NCI-H1105 (cell line): Measurements from ENCODE around the gene HACD1.
"Not testable (repeated sequence)": the region's sequence is repeated elsewhere in the genome, so short reads cannot be mapped to it uniquely, and the experiment has no call there.

Source experiments
- DNase-seq: peaks from one replicate; lab custom pipeline; 2025; lab: John Stamatoyannopoulos, UW

HACD1 gene

GRCh38 chr10:17643339-17643754 is 26.2 kb upstream of the HACD1 start:
- no peak for DNase-seq

- DNase-seq: no peak
These were observed 23.2 kb upstream of the HACD1 start for GRCh38 chr10:17640331-17640816.

- DNase-seq: no peak
These were observed 20.7 kb upstream of the HACD1 start for GRCh38 chr10:17637869-17638268.

- no peak for DNase-seq
These were observed 16.2 kb upstream of the HACD1 start for GRCh38 chr10:17633353-17633752.

DNA sequence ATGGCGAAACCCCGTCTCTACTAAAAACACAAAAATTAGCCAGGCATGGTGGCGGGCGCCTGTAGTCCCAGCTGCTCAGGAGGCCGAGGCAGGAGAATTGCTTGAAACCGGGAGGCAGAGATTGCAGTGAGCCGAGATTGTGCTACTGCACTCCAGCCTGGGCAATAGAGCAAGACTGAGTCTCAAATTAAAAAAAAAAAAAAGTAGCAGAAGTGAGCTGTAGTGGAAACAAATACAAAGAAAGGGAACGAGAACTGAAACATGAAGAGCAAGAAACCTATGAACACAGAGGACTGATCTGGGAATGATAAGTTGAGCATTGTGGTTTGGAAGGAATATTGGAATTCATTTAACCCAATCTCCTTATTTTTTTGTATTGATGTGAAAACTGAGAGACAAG is 15.4 kb upstream of the HACD1 start:
- DNase-seq: not testable (repeated sequence)

- no peak for DNase-seq
These were observed 9.5 kb upstream of the HACD1 start for GRCh38 chr10:17626656-17627055.

- no peak for DNase-seq
These were observed 7.8 kb upstream of the HACD1 start for GRCh38 chr10:17624996-17625395.

DNA sequence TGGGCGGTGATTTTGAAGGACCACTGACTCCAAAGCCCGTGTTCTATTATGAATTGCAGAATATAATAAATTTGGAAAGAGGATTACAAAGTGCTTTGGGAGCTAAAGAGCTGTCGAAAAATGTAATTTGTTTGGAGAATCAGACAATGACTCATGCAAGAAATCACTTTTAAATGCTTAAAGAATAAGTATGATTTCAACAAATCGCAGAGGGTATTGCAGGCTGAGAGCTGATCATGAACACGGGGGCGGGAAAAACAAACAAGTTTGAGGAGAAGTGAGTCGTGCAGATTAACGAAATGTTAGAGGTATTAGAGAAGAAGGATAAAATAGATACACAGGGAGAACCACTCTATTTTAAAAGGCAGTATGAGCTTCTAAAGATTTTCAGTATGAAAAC is 4.9 kb upstream of the HACD1 start:
- no peak for DNase-seq

DNA sequence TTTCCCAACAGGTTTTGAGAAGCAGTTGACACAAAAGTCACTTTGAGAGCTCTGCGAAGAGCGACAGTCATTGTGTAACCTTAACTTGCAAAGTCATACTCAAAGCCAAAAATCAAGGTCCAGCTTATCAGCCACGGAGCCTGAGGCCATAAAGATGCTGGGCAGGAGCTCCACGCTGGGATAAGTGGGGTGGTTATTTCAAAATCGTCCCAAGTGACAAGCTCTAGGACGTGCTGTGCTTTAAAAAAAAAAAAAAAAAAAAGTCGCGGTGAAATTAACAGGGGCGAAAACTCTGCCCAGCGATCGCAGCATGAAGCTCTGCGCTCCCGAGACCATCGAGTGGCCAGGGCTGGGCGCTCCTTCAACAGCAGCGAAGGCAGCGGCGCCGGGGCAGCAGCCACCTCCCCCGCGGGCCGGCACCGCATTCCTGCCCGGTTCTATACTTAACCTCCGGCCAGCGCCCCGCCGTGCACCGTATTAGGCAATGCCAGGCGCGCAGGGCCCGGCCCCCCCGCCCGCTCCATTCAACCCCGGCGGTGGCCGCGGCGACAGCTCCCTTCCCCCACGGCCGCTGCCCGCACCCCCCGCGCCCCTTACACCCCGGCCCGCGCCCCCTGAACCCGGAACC is 657 bp downstream of the HACD1 start:
- DNase-seq: no peak

DNA sequence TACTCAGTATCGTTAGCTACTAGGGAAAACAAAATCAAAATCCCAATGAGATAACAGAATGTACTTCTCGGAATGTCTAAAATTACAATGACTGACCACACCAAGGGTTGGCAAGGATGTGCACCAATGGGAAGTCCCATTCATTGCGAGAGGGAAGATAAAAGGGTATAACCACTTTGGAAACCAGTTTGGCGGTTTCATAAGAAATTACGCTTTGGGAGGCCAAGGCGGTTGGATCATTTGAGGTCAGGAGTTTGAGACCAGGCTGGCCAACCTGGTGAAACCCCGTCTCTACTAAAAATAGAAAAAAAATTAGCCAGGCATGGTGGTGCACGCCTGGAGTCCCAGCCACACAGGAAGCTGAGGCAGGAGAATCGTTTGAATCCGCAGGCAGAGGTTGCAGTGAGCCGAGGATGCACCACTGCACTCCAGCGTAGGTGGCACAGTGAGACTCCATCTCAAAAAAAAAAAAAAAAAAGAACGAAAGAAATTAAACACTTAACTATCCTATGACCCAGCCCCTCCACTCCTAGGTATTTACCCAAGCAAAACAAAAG is 7.6 kb downstream of the HACD1 start:
- no peak for DNase-seq

DNA sequence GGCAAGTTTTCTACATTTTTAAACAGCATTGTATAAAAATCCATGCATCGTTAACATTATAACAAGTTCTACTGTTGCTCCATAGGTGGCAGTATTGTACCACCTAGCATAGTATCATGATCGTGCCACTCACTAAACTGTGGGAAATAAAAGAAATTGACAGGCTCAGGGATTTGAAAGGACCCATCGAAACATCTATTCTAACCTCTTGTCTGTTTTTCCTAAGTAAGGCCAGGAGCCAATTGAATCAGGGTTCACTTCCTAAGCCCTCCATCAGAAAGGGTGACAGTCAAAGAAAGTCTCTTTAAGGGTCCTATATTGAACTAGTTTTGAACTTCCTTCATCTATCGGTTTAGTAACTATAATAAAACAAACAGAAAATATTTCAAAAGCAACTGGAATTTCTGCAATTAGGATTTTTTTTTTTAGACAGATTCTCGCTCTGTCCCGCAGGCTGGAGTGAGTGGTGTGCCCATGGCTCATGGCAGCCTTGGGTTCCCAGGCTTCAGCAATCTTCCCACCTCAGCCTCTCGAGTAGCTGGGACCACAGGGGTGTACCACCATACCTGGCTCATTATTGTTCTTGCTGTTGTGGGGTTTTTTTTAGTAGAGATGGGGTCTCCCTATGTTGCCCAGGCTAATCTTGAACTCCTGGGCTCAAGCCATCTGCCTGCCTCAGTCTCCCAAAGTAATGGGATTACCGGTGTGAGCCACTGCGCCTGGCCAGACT is 9.4 kb downstream of the HACD1 start:
- DNase-seq: no peak

DNA sequence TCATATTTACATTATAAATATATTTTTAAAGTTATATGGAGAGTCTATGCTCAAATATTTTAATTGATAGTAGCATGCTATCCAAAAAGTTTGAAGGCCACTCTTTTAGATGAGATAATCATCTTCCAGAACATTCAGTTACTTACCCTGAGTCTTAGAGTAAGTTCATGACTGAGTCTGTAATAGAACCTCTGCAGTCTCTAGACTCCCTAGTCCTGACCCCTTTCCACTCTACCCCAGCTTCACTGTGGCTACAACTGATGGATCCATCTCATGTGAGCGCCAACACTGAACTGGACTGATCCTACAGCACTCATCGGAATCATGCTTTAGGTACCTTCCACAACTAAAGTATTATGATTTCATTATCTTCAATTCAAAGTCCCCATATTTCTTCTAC is 10.1 kb downstream of the HACD1 start:
- DNase-seq: no peak

- DNase-seq: no peak
These were observed 10.6 kb downstream of the HACD1 start for GRCh38 chr10:17606547-17607040.

- no peak for DNase-seq
These were observed 11.2 kb downstream of the HACD1 start for GRCh38 chr10:17605936-17606335.

GRCh38 chr10:17599089-17599488 is 18.1 kb downstream of the HACD1 start:
- DNase-seq: no peak

DNA sequence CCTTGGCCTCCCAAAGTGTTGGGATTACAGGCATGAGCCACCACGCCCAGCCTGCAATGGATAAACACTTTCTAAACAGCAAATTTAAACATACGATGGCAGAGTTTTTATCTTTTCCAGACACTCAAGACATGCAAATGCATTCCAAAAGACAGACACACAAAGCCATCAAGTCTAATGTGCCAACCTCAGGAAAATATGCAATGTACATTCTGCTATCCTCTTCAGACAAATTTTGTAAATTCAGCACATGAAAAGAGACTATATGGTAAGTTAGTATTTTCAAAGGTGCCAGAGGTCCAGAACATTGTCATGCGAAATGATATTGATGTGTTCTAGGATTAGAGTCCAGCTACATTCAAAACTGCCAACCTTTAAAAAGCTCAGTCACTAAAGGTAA is 19.8 kb downstream of the HACD1 start:
- DNase-seq: no peak

DNA sequence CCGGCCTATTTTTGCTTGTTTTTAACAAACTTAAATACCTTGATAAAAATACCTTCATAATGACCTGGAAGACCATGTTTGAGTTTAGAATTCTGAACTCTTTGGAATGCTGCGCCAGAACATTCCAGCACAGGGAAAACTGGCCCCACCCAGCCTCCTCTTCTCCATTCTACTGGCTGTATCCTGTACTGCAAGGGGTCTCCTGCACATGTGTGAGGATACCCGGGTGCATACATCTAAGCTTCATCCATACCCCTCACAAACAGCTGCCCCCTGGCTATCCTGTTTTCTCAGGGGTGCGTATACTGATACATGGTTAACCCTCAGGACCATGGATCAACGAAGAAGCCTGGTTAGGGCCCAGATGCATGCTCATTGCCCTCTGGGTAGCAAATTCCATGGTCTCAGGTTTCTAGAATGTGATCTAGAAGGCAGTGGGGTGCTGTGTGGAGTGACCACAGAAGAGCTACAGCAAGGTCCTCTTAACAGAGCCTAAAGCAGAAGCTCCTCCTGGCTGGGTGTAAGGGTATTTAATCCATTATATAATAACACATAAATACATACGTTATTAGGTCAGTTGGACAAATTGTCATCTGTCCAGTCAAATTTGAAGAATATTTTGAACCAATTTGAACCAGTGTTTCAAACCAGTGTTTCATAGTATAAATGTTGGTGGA is 26.1 kb downstream of the HACD1 start:
- no peak for DNase-seq

DNA sequence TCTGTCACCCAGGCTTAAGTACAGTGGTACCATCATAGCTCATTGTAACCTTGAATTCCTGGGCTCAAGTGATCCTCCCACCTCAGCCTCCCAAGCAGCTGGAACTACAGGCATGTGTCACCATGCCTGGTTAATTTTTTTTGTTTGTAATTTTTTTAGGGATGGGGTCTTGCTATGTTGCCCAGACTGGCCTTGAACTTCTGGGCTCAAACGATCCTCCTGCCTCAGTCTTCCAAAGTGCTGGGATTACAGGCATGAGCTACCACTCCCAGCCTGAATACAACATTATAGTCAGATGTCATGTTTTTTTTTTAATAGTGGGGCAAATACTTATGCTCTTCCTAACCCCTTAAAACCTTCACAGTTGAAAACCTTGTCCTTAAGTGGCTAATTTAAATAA is 27.9 kb downstream of the HACD1 start:
- not testable (repeated sequence) for DNase-seq

GRCh38 chr10:17588420-17588819 is 28.8 kb downstream of the HACD1 start:
- DNase-seq: no peak

DNA sequence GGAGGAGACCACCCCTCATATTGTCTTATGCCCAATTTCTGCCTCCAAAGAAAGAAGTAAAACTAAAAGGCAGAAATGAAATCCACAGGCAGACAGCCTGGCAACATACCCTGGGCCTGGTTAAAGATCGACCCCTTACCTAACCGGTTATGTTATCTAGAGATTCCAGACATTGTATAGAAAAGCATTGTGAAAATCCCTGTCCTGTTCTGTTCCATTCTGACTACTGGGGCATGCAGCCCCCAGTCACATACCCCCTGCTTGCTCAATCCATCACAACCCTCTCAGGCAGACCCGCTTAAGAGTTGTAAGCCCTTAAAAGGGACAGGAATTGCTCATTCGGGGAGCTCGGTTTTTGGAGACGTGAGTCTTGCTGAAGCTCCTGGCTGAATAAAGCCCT is 29.9 kb downstream of the HACD1 start:
- DNase-seq: not testable (repeated sequence)

DNA sequence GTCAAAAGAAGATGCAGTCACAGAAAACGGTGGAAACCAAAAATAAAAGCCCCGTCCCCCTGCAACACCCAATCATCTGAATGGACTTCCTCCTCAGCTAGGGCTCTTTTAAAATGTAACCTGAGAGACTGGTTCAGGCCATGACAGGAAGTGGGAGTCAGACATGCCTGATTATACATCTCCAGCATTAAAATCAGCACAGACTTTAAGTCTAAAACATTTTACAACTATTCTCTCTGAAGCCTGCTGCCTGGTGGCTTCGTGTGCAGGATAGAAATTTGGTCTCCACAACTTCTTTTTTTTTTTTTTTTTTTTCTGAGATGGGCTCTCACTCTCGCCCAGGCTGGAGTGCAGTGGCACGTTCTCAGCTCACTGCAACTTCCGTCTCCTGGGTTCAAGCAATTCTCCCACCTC is 30.3 kb downstream of the HACD1 start:
- DNase-seq: no peak

- DNase-seq: no peak
These were observed 32.2 kb downstream of the HACD1 start for GRCh38 chr10:17585016-17585415.

- no peak for DNase-seq
These were observed 36.3 kb downstream of the HACD1 start for GRCh38 chr10:17580885-17581284.
